KMS-11 (cell line): ENCODE results near the gene NEXN.

Source experiments
- H2AFZ ChIP-seq: fragments of 200-600 bp; sonication (generic); 2 replicates; pipeline ENCODE4 v1.6.1; 2016; ENCODE audit warnings: antibody characterized with exemption, mixed run types, low read depth
- H3K27ac ChIP-seq: fragments of 200-600 bp; sonication (generic); 2 replicates; pipeline ENCODE4 v1.6.1; 2016; ENCODE audit warnings: mild to moderate bottlenecking, mixed run types
- H3K27me3 ChIP-seq: fragments of 200-600 bp; sonication (generic); 2 replicates; pipeline ENCODE4 v1.6.1; 2017; ENCODE audit warnings: mild to moderate bottlenecking, low read depth, mixed run types, moderate library complexity; ENCODE audit not compliant: insufficient read depth
- H3K36me3 ChIP-seq: fragments of 200-600 bp; sonication (generic); 2 replicates; pipeline ENCODE4 v1.6.1; 2017; ENCODE audit warnings: mild to moderate bottlenecking, mixed run types; ENCODE audit not compliant: insufficient read depth
- H3K4me1 ChIP-seq: fragments of 200-600 bp; sonication (generic); 2 replicates; pipeline ENCODE4 v1.6.1; 2016; ENCODE audit warnings: mild to moderate bottlenecking, low read depth, mixed run types; ENCODE audit not compliant: poor library complexity, severe bottlenecking
- H3K4me2 ChIP-seq: fragments of 200-600 bp; sonication (generic); 2 replicates; pipeline ENCODE4 v1.7.0; 2016; ENCODE audit warnings: mild to moderate bottlenecking, mixed run types
- H3K4me3 ChIP-seq: fragments of 200-600 bp; sonication (generic); IDR thresholded peaks from 2 replicates; pipeline ENCODE4 v1.6.1; 2017; ENCODE audit warnings: low read depth, low read length, mixed read lengths; ENCODE audit not compliant: insufficient read depth
- H3K79me2 ChIP-seq: fragments of 200-600 bp; sonication (generic); 2 replicates; pipeline ENCODE4 v1.6.1; 2016; ENCODE audit warnings: low read depth, mixed run types; ENCODE audit not compliant: insufficient read depth
- H3K9ac ChIP-seq: fragments of 200-600 bp; sonication (generic); 2 replicates; pipeline ENCODE4 v1.6.1; 2016; ENCODE audit warnings: mild to moderate bottlenecking, mixed run types
- H4K20me1 ChIP-seq: fragments of 200-600 bp; sonication (generic); 2 replicates; pipeline ENCODE4 v1.6.1; 2016; ENCODE audit warnings: mild to moderate bottlenecking, mixed run types; ENCODE audit not compliant: insufficient read depth
- TF ChIP-seq, protein P1 (sequence below): fragments of 200-600 bp; sonication (generic); conservative IDR thresholded peaks from 2 replicates; pipeline ENCODE4 v1.6.1; 2017; ENCODE audit warnings: low read depth, mild to moderate bottlenecking, antibody characterized with exemption, low read length, moderate library complexity, mixed read lengths

The NEXN gene

DNA sequence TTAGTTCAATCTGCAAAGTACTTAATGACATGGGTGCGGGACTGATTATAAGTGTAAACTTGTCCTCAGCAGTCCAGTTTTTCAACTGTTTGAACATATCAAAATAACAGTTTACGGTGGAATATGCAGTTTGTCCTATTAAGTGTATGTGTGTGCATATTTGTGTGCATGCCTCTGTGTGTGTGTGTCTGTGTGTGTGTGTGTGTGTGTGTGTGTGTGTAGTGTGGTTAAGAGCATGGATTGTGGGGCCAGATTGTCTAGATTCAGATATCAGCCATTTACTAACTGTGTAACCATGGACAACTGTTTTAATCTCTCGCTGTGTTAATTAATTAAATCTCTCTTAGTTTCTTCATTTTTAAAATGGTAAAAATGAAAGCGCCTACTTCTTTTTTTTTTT is 39.0 kb downstream of the NEXN start:
- Histone ChIP-seq H3K4me3 (no peak overlapping the region), H3K79me2 (no peaks in the 10 kb centered on the region), H3K9ac (no peak overlapping the region), H3K36me3 (no peaks in the 10 kb centered on the region), H4K20me1 (no peaks in the 10 kb centered on the region), H3K27me3 (no peaks in the 10 kb centered on the region; the same call in 1 of the 2 replicates), H3K4me1 (peaks cover 4% of the 10 kb centered on the region), H3K27ac (no peak overlapping the region), H2AFZ (no peak overlapping the region), H3K4me2 (no peak overlapping the region)
- TF ChIP-seq, protein P1, sequence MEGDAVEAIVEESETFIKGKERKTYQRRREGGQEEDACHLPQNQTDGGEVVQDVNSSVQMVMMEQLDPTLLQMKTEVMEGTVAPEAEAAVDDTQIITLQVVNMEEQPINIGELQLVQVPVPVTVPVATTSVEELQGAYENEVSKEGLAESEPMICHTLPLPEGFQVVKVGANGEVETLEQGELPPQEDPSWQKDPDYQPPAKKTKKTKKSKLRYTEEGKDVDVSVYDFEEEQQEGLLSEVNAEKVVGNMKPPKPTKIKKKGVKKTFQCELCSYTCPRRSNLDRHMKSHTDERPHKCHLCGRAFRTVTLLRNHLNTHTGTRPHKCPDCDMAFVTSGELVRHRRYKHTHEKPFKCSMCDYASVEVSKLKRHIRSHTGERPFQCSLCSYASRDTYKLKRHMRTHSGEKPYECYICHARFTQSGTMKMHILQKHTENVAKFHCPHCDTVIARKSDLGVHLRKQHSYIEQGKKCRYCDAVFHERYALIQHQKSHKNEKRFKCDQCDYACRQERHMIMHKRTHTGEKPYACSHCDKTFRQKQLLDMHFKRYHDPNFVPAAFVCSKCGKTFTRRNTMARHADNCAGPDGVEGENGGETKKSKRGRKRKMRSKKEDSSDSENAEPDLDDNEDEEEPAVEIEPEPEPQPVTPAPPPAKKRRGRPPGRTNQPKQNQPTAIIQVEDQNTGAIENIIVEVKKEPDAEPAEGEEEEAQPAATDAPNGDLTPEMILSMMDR = no peak

DNA sequence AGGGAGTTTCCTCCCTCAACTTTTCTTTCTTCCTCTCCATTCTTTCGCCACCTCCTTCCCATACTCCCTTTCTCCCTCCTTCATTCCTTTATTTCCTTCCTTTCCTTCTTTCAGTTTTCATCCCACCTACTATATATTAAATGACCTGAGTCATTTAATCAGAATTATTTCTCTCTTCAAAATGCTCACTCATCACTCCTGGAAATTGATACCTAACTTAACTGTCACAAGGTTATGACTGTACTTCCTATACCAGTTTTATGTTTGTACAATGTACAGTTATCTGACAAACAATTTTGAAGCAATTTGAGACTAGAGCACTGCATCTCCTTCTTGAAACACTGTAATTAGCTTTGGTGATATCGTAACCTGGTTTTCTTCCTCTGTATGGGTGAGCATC is 41.4 kb downstream of the NEXN start:
- Histone ChIP-seq H4K20me1 (no peaks in the 10 kb centered on the region), H3K79me2 (no peaks in the 10 kb centered on the region), H2AFZ (no peak overlapping the region), H3K27ac (no peak overlapping the region), H3K4me3 (no peak overlapping the region), H3K4me1 (peaks cover 4% of the 10 kb centered on the region), H3K4me2 (no peak overlapping the region), H3K27me3 (no peaks in the 10 kb centered on the region; the same call in 1 of the 2 replicates), H3K36me3 (no peaks in the 10 kb centered on the region), H3K9ac (no peak overlapping the region)
- TF ChIP-seq, protein P1 = no peak

DNA sequence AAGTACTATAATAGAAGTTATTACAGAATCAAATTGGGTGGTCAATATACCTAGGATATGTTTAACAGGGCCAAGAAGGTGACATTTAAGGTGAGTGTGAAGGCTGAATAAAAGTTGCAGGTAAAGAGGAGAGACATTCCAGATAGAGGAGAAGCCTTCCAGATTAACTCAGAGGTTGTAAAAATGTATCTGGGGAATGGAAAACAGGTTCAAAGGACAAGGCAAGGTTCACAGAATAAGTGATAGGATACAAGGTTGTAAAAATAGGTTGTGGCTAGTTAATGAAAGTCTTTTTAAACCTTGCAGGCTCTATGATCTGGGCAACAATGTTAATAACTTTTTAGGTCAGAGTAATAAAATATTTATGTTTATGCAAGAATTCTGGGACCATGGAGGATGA is 50.2 kb downstream of the NEXN start:
- Histone ChIP-seq H3K79me2 (no peaks in the 10 kb centered on the region), H3K27me3 (no peaks in the 10 kb centered on the region), H2AFZ (no peak overlapping the region), H4K20me1 (no peaks in the 10 kb centered on the region), H3K27ac (no peak overlapping the region), H3K36me3 (no peaks in the 10 kb centered on the region), H3K4me3 (no peak overlapping the region), H3K4me1 (no peaks in the 10 kb centered on the region), H3K9ac (no peak overlapping the region), H3K4me2 (no peak overlapping the region)
- TF ChIP-seq, protein P1 = no peak

DNA sequence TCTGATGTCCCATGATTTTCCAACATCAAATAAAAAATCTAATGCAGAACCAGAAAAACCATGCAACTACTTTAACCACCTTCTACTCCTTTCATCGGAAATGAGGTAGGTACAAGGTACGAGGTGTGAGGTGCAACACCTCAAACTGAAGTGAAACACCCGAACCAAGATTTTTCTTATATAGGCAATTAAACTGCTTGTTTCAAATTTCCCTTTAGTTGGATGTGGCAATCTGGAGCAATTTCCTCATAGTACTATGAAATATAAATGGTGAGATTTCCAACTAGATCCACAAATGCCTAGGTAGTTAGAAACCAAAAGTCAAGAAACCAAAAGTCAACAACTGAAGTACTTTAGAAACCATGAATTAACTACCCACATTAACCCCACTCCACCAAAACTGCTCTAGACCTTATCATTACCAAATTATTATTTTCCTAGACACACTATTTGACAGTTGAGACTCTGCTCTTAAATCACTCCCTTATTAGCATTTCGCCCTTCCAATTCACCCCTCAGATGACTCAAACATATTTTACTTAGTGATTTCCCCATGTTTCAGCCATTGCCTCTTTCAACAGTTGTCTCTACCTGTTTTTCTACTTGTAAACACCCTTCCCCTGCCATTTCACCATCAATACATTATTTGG is 52.6 kb downstream of the NEXN start:
- Histone ChIP-seq H3K4me1 (no peaks in the 10 kb centered on the region), H3K27me3 (no peaks in the 10 kb centered on the region), H2AFZ (no peak overlapping the region), H3K36me3 (no peaks in the 10 kb centered on the region; the same call in 1 of the 2 replicates), H3K27ac (no peak overlapping the region), H3K4me2 (no peak overlapping the region), H4K20me1 (no peaks in the 10 kb centered on the region), H3K79me2 (no peaks in the 10 kb centered on the region), H3K4me3 (no peak overlapping the region), H3K9ac (no peak overlapping the region)
- TF ChIP-seq, protein P1 = no peak
